ENCODE results near the gene LRRK1.
A peak's percentile ranks its signal among the peaks of the same experiment; 100 is the strongest.

The LRRK1 gene

DNA sequence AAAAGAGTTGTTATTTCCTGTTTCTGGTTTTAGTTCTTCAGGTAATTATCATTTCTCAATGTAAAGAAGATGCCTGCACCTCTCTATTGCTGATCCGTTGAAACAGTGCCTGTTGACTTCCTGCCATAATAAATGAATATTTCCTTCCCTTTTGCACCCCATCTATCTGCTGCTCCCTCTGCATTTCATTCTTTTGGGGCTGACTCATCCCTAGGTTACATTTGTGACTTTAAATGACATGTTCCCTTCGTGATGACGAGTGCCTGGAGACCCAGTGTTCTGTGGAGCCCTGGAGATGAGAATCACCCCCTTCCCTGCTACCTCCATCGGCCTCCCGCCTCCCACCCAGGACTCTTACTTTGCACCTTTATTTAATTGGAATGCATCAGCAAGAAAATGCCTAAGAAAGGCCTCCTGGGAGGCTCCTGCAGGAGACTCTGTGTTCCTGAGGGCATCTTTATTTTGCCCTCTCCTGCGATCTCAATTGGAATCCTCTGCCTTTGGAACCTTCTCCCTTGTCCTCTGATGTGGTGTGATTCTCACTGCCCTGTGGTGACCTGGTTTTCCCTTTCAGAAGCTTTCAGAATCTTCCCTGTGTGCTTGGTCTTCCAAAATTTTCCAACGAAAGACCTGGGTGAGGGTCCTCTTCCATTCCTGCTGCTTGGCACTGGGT is 13.7 kb downstream of the LRRK1 start:
- no peak overlapping the region for H3K27ac ChIP-seq (ENCODE audit: low read depth, low read length)
- H3K9ac ChIP-seq (ENCODE audit: low read depth in 1 of 2, low read length in 2 of 2) = no peak overlapping the region
- H3K27me3 ChIP-seq (ENCODE audit: control insufficient read depth in 1 of 2, insufficient read depth in 2 of 2, low read length in 2 of 2) = no peaks in the 10 kb centered on the region
- H3K4me1 ChIP-seq (ENCODE audit: control insufficient read depth in 1 of 2, insufficient read depth in 2 of 2, low read length in 2 of 2) = peaks cover 0 to 3% of the 10 kb centered on the region in 2 donors
- no peaks in the 10 kb centered on the region for H3K9me3 ChIP-seq (ENCODE audit: control insufficient read depth in 1 of 2, low read length in 2 of 2)
- no peak overlapping the region for H3K4me3 ChIP-seq (ENCODE audit: low read depth in 1 of 2, low read length in 2 of 2)
- H3K36me3 ChIP-seq (ENCODE audit: control insufficient read depth in 1 of 2, insufficient read depth in 2 of 2, low read length in 2 of 2) = peaks cover 0 to 12% of the 10 kb centered on the region in 2 donors

GRCh38 chr15:100934166-100934565 is 15.0 kb downstream of the LRRK1 start:
- Histone ChIP-seq H3K9me3 (ENCODE audit: control insufficient read depth in 1 of 2, low read length in 2 of 2) (no peaks in the 10 kb centered on the region), H3K36me3 (ENCODE audit: control insufficient read depth in 1 of 2, insufficient read depth in 2 of 2, low read length in 2 of 2) (peaks cover 0 to 6% of the 10 kb centered on the region in 2 donors), H3K4me1 (ENCODE audit: control insufficient read depth in 1 of 2, insufficient read depth in 2 of 2, low read length in 2 of 2) (peaks cover 0 to 3% of the 10 kb centered on the region in 2 donors), H3K4me3 (ENCODE audit: low read depth in 1 of 2, low read length in 2 of 2) (no peak overlapping the region), H3K9ac (ENCODE audit: low read depth in 1 of 2, low read length in 2 of 2) (no peak overlapping the region), H3K27ac (ENCODE audit: low read depth, low read length) (no peak overlapping the region), H3K27me3 (ENCODE audit: control insufficient read depth in 1 of 2, insufficient read depth in 2 of 2, low read length in 2 of 2) (no peaks in the 10 kb centered on the region)

- Histone ChIP-seq H3K9ac (ENCODE audit: low read depth in 1 of 2, low read length in 2 of 2) (no peak overlapping the region), H3K27me3 (ENCODE audit: control insufficient read depth in 1 of 2, insufficient read depth in 2 of 2, low read length in 2 of 2) (no peaks in the 10 kb centered on the region), H3K4me1 (ENCODE audit: control insufficient read depth in 1 of 2, insufficient read depth in 2 of 2, low read length in 2 of 2) (no peaks in the 10 kb centered on the region), H3K27ac (ENCODE audit: low read depth, low read length) (no peak overlapping the region), H3K9me3 (ENCODE audit: control insufficient read depth in 1 of 2, low read length in 2 of 2) (no peaks in the 10 kb centered on the region), H3K36me3 (ENCODE audit: control insufficient read depth in 1 of 2, insufficient read depth in 2 of 2, low read length in 2 of 2) (peaks cover 0 to 6% of the 10 kb centered on the region in 2 donors), H3K4me3 (ENCODE audit: low read depth in 1 of 2, low read length in 2 of 2) (no peak overlapping the region)
These were observed 15.6 kb downstream of the LRRK1 start for GRCh38 chr15:100934726-100935125.

GRCh38 chr15:100937171-100937570 is 18.0 kb downstream of the LRRK1 start:
- no peak overlapping the region for H3K9ac ChIP-seq (ENCODE audit: low read depth in 1 of 2, low read length in 2 of 2)
- H3K27me3 ChIP-seq (ENCODE audit: control insufficient read depth in 1 of 2, insufficient read depth in 2 of 2, low read length in 2 of 2) = no peaks in the 10 kb centered on the region

DNA sequence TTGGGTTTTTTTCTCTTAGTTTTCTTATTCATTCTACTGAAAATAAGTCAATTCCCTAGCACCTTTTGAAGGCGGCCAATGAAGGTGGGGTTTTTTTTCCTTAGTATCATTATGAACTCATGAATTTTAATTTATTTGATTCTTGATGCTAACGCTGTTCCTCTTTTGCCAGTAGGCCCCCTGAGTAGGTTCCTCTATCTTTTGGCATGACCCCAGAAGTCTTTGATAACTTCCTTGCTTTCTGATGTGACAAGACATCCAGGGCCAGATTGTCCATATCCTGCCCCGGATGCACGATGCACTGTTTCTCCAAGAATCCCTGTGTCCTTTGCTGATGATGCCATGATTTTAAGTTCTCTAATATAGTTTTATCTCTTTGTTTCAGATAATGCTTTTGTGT is 20.6 kb downstream of the LRRK1 start:
- H3K27ac ChIP-seq (ENCODE audit: low read depth, low read length) = no peak overlapping the region
- peaks cover 0 to 7% of the 10 kb centered on the region in 2 donors for H3K36me3 ChIP-seq (ENCODE audit: control insufficient read depth in 1 of 2, insufficient read depth in 2 of 2, low read length in 2 of 2)
- H3K9ac ChIP-seq (ENCODE audit: low read depth in 1 of 2, low read length in 2 of 2) = no peak overlapping the region
- no peaks in the 10 kb centered on the region for H3K9me3 ChIP-seq (ENCODE audit: control insufficient read depth in 1 of 2, low read length in 2 of 2)
- no peak overlapping the region for H3K4me3 ChIP-seq (ENCODE audit: low read depth in 1 of 2, low read length in 2 of 2)
- H3K27me3 ChIP-seq (ENCODE audit: control insufficient read depth in 1 of 2, insufficient read depth in 2 of 2, low read length in 2 of 2) = no peaks in the 10 kb centered on the region
- peaks cover 3 to 12% of the 10 kb centered on the region in 2 donors for H3K4me1 ChIP-seq (ENCODE audit: control insufficient read depth in 1 of 2, insufficient read depth in 2 of 2, low read length in 2 of 2)

More at GRCh38 chr15:100937171-100937570, 18.0 kb downstream of the LRRK1 start:
- H3K9me3 ChIP-seq (ENCODE audit: control insufficient read depth in 1 of 2, low read length in 2 of 2) = no peaks in the 10 kb centered on the region
- no peak overlapping the region for H3K27ac ChIP-seq (ENCODE audit: low read depth, low read length)
- peaks cover 0 to 3% of the 10 kb centered on the region in 2 donors for H3K36me3 ChIP-seq (ENCODE audit: control insufficient read depth in 1 of 2, insufficient read depth in 2 of 2, low read length in 2 of 2)
- H3K4me1 ChIP-seq (ENCODE audit: control insufficient read depth in 1 of 2, insufficient read depth in 2 of 2, low read length in 2 of 2) = peaks cover 0 to 12% of the 10 kb centered on the region in 2 donors
- H3K4me3 ChIP-seq (ENCODE audit: low read depth in 1 of 2, low read length in 2 of 2) = no peak overlapping the region

GRCh38 chr15:100940767-100941379 is 21.7 kb downstream of the LRRK1 start:
- Histone ChIP-seq H3K27me3 (ENCODE audit: control insufficient read depth in 1 of 2, insufficient read depth in 2 of 2, low read length in 2 of 2) (no peaks in the 10 kb centered on the region), H3K27ac (ENCODE audit: low read depth, low read length) (no peak overlapping the region), H3K4me1 (ENCODE audit: control insufficient read depth in 1 of 2, insufficient read depth in 2 of 2, low read length in 2 of 2) (peaks cover 3 to 12% of the 10 kb centered on the region in 2 donors), H3K9ac (ENCODE audit: low read depth in 1 of 2, low read length in 2 of 2) (peak overlapping the region in 1 of 2 donors; percentile 22), H3K4me3 (ENCODE audit: low read depth in 1 of 2, low read length in 2 of 2) (no peak overlapping the region), H3K9me3 (ENCODE audit: control insufficient read depth in 1 of 2, low read length in 2 of 2) (no peaks in the 10 kb centered on the region), H3K36me3 (ENCODE audit: control insufficient read depth in 1 of 2, insufficient read depth in 2 of 2, low read length in 2 of 2) (peaks cover 0 to 4% of the 10 kb centered on the region in 2 donors)

DNA sequence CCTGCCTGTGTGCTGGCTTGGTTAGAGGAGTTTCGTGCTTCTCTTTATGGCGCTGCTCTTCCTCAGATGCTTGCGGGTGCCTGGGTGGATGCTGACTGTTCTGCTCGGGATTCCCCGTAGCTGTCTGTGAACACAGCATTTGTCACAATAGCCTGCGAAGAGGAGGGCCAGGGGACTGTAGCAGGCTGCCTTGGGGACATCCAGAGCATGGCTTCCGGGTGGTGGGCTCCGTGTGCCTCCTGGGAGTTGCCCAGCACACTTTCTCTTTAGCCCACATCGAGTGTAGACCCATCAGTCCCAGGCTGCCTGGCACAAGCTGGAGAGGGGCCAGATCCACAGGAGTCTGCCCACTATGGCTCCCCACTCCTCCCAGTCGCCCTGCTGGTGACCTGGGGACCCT is 22.4 kb downstream of the LRRK1 start:
- H3K27me3 ChIP-seq (ENCODE audit: control insufficient read depth in 1 of 2, insufficient read depth in 2 of 2, low read length in 2 of 2) = no peaks in the 10 kb centered on the region
- no peaks in the 10 kb centered on the region for H3K9me3 ChIP-seq (ENCODE audit: control insufficient read depth in 1 of 2, low read length in 2 of 2)
- peaks cover 3 to 12% of the 10 kb centered on the region in 2 donors for H3K4me1 ChIP-seq (ENCODE audit: control insufficient read depth in 1 of 2, insufficient read depth in 2 of 2, low read length in 2 of 2)
- H3K36me3 ChIP-seq (ENCODE audit: control insufficient read depth in 1 of 2, insufficient read depth in 2 of 2, low read length in 2 of 2) = peaks cover 0 to 4% of the 10 kb centered on the region in 2 donors
- peak overlapping the region in 1 of 2 donors; percentile 22 for H3K9ac ChIP-seq (ENCODE audit: low read depth in 1 of 2, low read length in 2 of 2)
- H3K27ac ChIP-seq (ENCODE audit: low read depth, low read length) = no peak overlapping the region
- no peak overlapping the region for H3K4me3 ChIP-seq (ENCODE audit: low read depth in 1 of 2, low read length in 2 of 2)

DNA sequence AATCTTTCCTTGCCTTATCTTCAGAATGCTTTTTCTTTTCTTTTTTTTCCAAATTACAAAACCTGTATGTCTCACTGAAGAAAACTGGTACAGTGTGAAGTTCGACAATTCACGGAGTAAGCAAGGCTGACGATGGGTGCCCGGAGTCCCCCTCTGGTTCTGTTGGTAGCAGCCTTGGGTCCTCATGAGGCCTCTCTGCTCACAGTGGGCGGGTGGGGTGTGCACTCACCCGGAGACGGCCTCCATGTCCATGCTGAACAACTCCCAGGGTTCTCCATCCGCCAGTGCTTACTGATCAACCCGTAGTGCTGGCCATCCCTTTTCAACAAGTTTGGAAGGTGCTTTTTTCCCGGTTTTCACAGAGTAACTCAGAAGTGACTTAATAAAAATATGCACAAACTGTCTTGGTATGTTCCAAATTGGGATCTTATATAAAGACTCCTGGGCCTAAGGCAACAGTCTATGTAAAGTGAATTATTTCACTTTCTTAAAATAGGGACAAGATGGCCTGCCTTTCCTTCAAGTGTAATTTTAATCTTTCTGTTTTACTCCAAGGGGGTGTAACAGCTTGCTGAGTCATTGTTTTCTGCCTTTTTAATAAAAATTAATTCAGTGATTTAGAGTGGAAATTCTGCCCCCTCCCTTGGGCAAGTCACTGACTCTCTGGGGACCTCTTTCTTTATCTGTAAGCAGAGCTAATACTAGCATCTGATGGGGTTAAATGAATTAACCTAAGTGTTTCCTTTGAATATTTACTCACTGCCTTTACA is 23.7 kb downstream of the LRRK1 start:
- no peak overlapping the region for H3K9ac ChIP-seq (ENCODE audit: low read depth in 1 of 2, low read length in 2 of 2)
- no peak overlapping the region for H3K27ac ChIP-seq (ENCODE audit: low read depth, low read length)
- H3K4me1 ChIP-seq (ENCODE audit: control insufficient read depth in 1 of 2, insufficient read depth in 2 of 2, low read length in 2 of 2) = peaks cover 3 to 12% of the 10 kb centered on the region in 2 donors
- no peaks in the 10 kb centered on the region for H3K27me3 ChIP-seq (ENCODE audit: control insufficient read depth in 1 of 2, insufficient read depth in 2 of 2, low read length in 2 of 2)
- no peaks in the 10 kb centered on the region for H3K9me3 ChIP-seq (ENCODE audit: control insufficient read depth in 1 of 2, low read length in 2 of 2)
- peaks cover 0 to 4% of the 10 kb centered on the region in 2 donors for H3K36me3 ChIP-seq (ENCODE audit: control insufficient read depth in 1 of 2, insufficient read depth in 2 of 2, low read length in 2 of 2)
- no peak overlapping the region for H3K4me3 ChIP-seq (ENCODE audit: low read depth in 1 of 2, low read length in 2 of 2)

GRCh38 chr15:100944244-100944895 is 25.2 kb downstream of the LRRK1 start:
- H3K4me1 ChIP-seq (ENCODE audit: control insufficient read depth in 1 of 2, insufficient read depth in 2 of 2, low read length in 2 of 2) = peaks cover 3 to 12% of the 10 kb centered on the region in 2 donors
- no peaks in the 10 kb centered on the region for H3K9me3 ChIP-seq (ENCODE audit: control insufficient read depth in 1 of 2, low read length in 2 of 2)
- no peak overlapping the region for H3K27ac ChIP-seq (ENCODE audit: low read depth, low read length)
- H3K9ac ChIP-seq (ENCODE audit: low read depth in 1 of 2, low read length in 2 of 2) = no peak overlapping the region
- H3K27me3 ChIP-seq (ENCODE audit: control insufficient read depth in 1 of 2, insufficient read depth in 2 of 2, low read length in 2 of 2) = no peaks in the 10 kb centered on the region
- no peak overlapping the region for H3K4me3 ChIP-seq (ENCODE audit: low read depth in 1 of 2, low read length in 2 of 2)
- peaks cover 0 to 4% of the 10 kb centered on the region in 2 donors for H3K36me3 ChIP-seq (ENCODE audit: control insufficient read depth in 1 of 2, insufficient read depth in 2 of 2, low read length in 2 of 2)

Data from duodenal mucosa (tissue), 2 donors.